SK-N-MC (cell line): ENCODE measurements around the gene TMEM135.

Experiments used
- DNase-seq: peaks from one replicate; pipeline ENCODE4 v3.0.0-alpha.2; 2011; ENCODE audit warnings: low read depth, low spot score
- H3K27ac ChIP-seq: fragments of 200-600 bp; sonication (generic); 2 replicates; pipeline ENCODE4 v1.5.1; 2016; ENCODE audit warnings: mixed run types
- H3K36me3 ChIP-seq: fragments of 200-600 bp; sonication (generic); 2 replicates; pipeline ENCODE4 v1.6.1; 2017; ENCODE audit warnings: antibody characterized with exemption, low read length, mixed read lengths; ENCODE audit not compliant: insufficient read depth
- H3K4me3 ChIP-seq: fragments of 200-600 bp; sonication (generic); 2 replicates; pipeline ENCODE4 v1.5.1; 2016
- H3K9ac ChIP-seq: fragments of 200-600 bp; sonication (generic); 2 replicates; pipeline ENCODE4 v1.8.0; 2017; ENCODE audit warnings: mixed run types, mixed read lengths; ENCODE audit not compliant: insufficient read length
- H3K9me3 ChIP-seq: fragments of 200-600 bp; sonication (generic); 2 replicates; pipeline ENCODE4 v1.6.1; 2017; ENCODE audit warnings: low read depth, mild to moderate bottlenecking, antibody characterized with exemption, low read length, moderate library complexity, mixed read lengths
- EZH2 ChIP-seq: fragments of 200-600 bp; sonication (generic); IDR thresholded peaks from one replicate; pipeline ENCODE4 v1.6.1; 2017; ENCODE audit warnings: antibody characterized with exemption
- FOXP2 ChIP-seq: optimal IDR thresholded peaks from 2 replicates; pipeline ENCODE3; 2011; ENCODE audit warnings: mild to moderate bottlenecking, moderate library complexity; ENCODE audit not compliant: insufficient read depth; ENCODE audit errors: extremely low read length, control extremely low read depth
- POLR2AphosphoS5 ChIP-seq: IDR thresholded peaks from 2 replicates; pipeline ENCODE4 v1.6.1; 2012; ENCODE audit warnings: mild to moderate bottlenecking, low read depth, low read length, borderline replicate concordance

Gene TMEM135

GRCh38 chr11:87368858-87369480, 331.2 kb downstream of the TMEM135 start:
- Histone ChIP-seq H3K4me3 (no peak overlapping the region), H3K9ac (no peak overlapping the region), H3K27ac (no peak overlapping the region), H3K36me3 (no peaks in the 10 kb centered on the region), H3K9me3 (no peaks in the 10 kb centered on the region)
- DNase-seq = no peak
- TF ChIP-seq EZH2 = no peak
- TF ChIP-seq FOXP2 = no peak
- no peak for TF ChIP-seq POLR2AphosphoS5

- Histone ChIP-seq H3K27ac (no peak overlapping the region), H3K9me3 (no peaks in the 10 kb centered on the region), H3K9ac (no peak overlapping the region), H3K4me3 (no peak overlapping the region), H3K36me3 (no peaks in the 10 kb centered on the region)
- TF ChIP-seq POLR2AphosphoS5 (no peak), EZH2 (no peak), FOXP2 (no peak)
- no peak for DNase-seq
Measured at GRCh38 chr11:87369888-87370287, 332.2 kb downstream of the TMEM135 start.

- Histone ChIP-seq H3K4me3 (no peak overlapping the region), H3K9ac (no peak overlapping the region), H3K9me3 (no peaks in the 10 kb centered on the region), H3K36me3 (no peaks in the 10 kb centered on the region), H3K27ac (no peak overlapping the region)
- DNase-seq = no peak
- no peak for TF ChIP-seq EZH2
- TF ChIP-seq POLR2AphosphoS5 = no peak
- no peak for TF ChIP-seq FOXP2
Measured at GRCh38 chr11:87372065-87372464, 334.3 kb downstream of the TMEM135 start.
